Measurements from ENCODE around the gene ARFGEF3.

Gene ARFGEF3

GRCh38 chr6:138255443-138255842 lies 93.7 kb downstream of the ARFGEF3 start:
- H3K4me3 ChIP-seq (ENCODE audit: low read depth, low read length), result no peak overlapping the region
- no peak for TF ChIP-seq CTCF (IDR thresholded peaks at IDR 0.05; ENCODE audit: borderline replicate concordance, insufficient read depth, low read depth, low read length)

- H3K4me3 ChIP-seq (ENCODE audit: low read depth, low read length), result no peak overlapping the region
- no peak for TF ChIP-seq CTCF (IDR thresholded peaks at IDR 0.05; ENCODE audit: borderline replicate concordance, insufficient read depth, low read depth, low read length)
Measured at GRCh38 chr6:138257638-138258040, 95.9 kb downstream of the ARFGEF3 start.

GRCh38 chr6:138258197-138258596 lies 96.5 kb downstream of the ARFGEF3 start:
- no peak overlapping the region for H3K4me3 ChIP-seq (ENCODE audit: low read depth, low read length)
- TF ChIP-seq CTCF (IDR thresholded peaks at IDR 0.05; ENCODE audit: borderline replicate concordance, insufficient read depth, low read depth, low read length), result no peak

- H3K4me3 ChIP-seq (ENCODE audit: low read depth, low read length), result no peak overlapping the region
- no peak for TF ChIP-seq CTCF (IDR thresholded peaks at IDR 0.05; ENCODE audit: borderline replicate concordance, insufficient read depth, low read depth, low read length)
Measured at GRCh38 chr6:138258991-138259390, 97.3 kb downstream of the ARFGEF3 start.

GRCh38 chr6:138261116-138261780 lies 99.5 kb downstream of the ARFGEF3 start:
- H3K4me3 ChIP-seq (ENCODE audit: low read depth, low read length), result no peak overlapping the region
- TF ChIP-seq CTCF (IDR thresholded peaks at IDR 0.05; ENCODE audit: borderline replicate concordance, insufficient read depth, low read depth, low read length), result no peak

GRCh38 chr6:138263963-138264362 lies 102.2 kb downstream of the ARFGEF3 start:
- no peak overlapping the region for H3K4me3 ChIP-seq (ENCODE audit: low read depth, low read length)
- TF ChIP-seq CTCF (IDR thresholded peaks at IDR 0.05; ENCODE audit: borderline replicate concordance, insufficient read depth, low read depth, low read length), result no peak

GRCh38 chr6:138264372-138264880 lies 102.7 kb downstream of the ARFGEF3 start:
- H3K4me3 ChIP-seq (ENCODE audit: low read depth, low read length), result no peak overlapping the region
- no peak for TF ChIP-seq CTCF (IDR thresholded peaks at IDR 0.05; ENCODE audit: borderline replicate concordance, insufficient read depth, low read depth, low read length)

All from GM12875 (cell line).